Parathyroid adenoma (tissue), 2 donors: Measurements from ENCODE around the gene STK11.
A peak's percentile ranks its signal among the peaks of the same experiment; 100 is the strongest.

Experiments
- H2AFZ ChIP-seq: fragments of 300-600 bp; sonication (generic); one replicate; pipeline ENCODE4 v1.7.0; 2017; ENCODE audit warnings: antibody characterized with exemption, mild to moderate bottlenecking
- H3K27ac ChIP-seq: fragments of 300-600 bp; sonication (generic); one replicate; pipeline ENCODE4 v1.7.0; 2017
- H3K27me3 ChIP-seq: fragments of 300-600 bp; sonication (generic); one replicate; pipeline ENCODE4 v1.7.0; 2017; ENCODE audit warnings: low read length; ENCODE audit not compliant: control insufficient read depth, insufficient read depth
- H3K36me3 ChIP-seq: fragments of 300-600 bp; sonication (generic); one replicate; pipeline ENCODE4 v1.7.0; 2017; ENCODE audit warnings: low read length; ENCODE audit not compliant: control insufficient read depth, insufficient read depth
- H3K4me1 ChIP-seq: fragments of 300-600 bp; sonication (generic); one replicate; pipeline ENCODE4 v1.7.0; 2017; ENCODE audit warnings: control low read depth
- H3K4me2 ChIP-seq: fragments of 300-600 bp; sonication (generic); one replicate; pipeline ENCODE4 v1.7.0; 2017; ENCODE audit warnings: low read length
- H3K4me3 ChIP-seq: fragments of 300-600 bp; sonication (generic); one replicate; pipeline ENCODE4 v1.7.0; 2017; ENCODE audit warnings: low read depth, low read length
- H3K79me2 ChIP-seq: fragments of 300-600 bp; sonication (generic); one replicate; pipeline ENCODE4 v1.7.0; 2017; ENCODE audit warnings: control low read depth
- H3K9ac ChIP-seq: fragments of 300-600 bp; sonication (generic); one replicate; pipeline ENCODE4 v1.7.0; 2017; ENCODE audit warnings: mild to moderate bottlenecking
- H3K9me3 ChIP-seq: fragments of 300-600 bp; sonication (generic); one replicate; pipeline ENCODE4 v1.7.0; 2017; ENCODE audit warnings: low read length; ENCODE audit not compliant: control insufficient read depth
- CTCF ChIP-seq: fragments of 300-600 bp; sonication (generic); IDR thresholded peaks from one replicate; pipeline ENCODE4 v1.7.0; 2017; ENCODE audit warnings: antibody characterized with exemption, mild to moderate bottlenecking
- donor health status: primary hyperparathyroidism.

STK11 gene

GRCh38 chr19:1249990-1250436 is 44.4 kb downstream of the STK11 start:
- peak overlapping the region; percentile 50 for H3K4me3 ChIP-seq
- peaks cover 7% of the 10 kb centered on the region for H3K79me2 ChIP-seq
- H3K36me3 ChIP-seq: no peaks in the 10 kb centered on the region
- no peak overlapping the region for H3K9ac ChIP-seq
- H3K4me1 ChIP-seq: peaks cover 17% of the 10 kb centered on the region
- peak overlapping the region; percentile 74 for H3K4me2 ChIP-seq
- no peak overlapping the region for H2AFZ ChIP-seq
- H3K9me3 ChIP-seq: no peaks in the 10 kb centered on the region
- H3K27ac ChIP-seq: peak overlapping the region; percentile 50
- H3K27me3 ChIP-seq: no peaks in the 10 kb centered on the region
- no peak for TF ChIP-seq CTCF

- Histone ChIP-seq H3K9ac (no peak overlapping the region), H3K27me3 (no peaks in the 10 kb centered on the region), H3K79me2 (peaks cover 7% of the 10 kb centered on the region), H3K9me3 (no peaks in the 10 kb centered on the region), H3K4me1 (peaks cover 14% of the 10 kb centered on the region), H3K4me3 (peak overlapping the region; percentile 49), H3K36me3 (no peaks in the 10 kb centered on the region), H2AFZ (no peak overlapping the region), H3K27ac (peak overlapping the region; percentile 64), H3K4me2 (peak overlapping the region; percentile 51)
- TF ChIP-seq CTCF: no peak
Measured at GRCh38 chr19:1250437-1251260, 45.1 kb downstream of the STK11 start.

GRCh38 chr19:1251330-1252220 is 46.0 kb downstream of the STK11 start:
- Histone ChIP-seq H3K27me3 (no peaks in the 10 kb centered on the region), H3K36me3 (no peaks in the 10 kb centered on the region), H3K9ac (no peak overlapping the region), H3K4me1 (peaks cover 7% of the 10 kb centered on the region), H2AFZ (no peak overlapping the region), H3K79me2 (peaks cover 7% of the 10 kb centered on the region), H3K9me3 (no peaks in the 10 kb centered on the region), H3K4me3 (peak overlapping the region; percentile 49), H3K4me2 (peak overlapping the region; percentile 51), H3K27ac (peak overlapping the region; percentile 64)
- no peak for TF ChIP-seq CTCF

DNA sequence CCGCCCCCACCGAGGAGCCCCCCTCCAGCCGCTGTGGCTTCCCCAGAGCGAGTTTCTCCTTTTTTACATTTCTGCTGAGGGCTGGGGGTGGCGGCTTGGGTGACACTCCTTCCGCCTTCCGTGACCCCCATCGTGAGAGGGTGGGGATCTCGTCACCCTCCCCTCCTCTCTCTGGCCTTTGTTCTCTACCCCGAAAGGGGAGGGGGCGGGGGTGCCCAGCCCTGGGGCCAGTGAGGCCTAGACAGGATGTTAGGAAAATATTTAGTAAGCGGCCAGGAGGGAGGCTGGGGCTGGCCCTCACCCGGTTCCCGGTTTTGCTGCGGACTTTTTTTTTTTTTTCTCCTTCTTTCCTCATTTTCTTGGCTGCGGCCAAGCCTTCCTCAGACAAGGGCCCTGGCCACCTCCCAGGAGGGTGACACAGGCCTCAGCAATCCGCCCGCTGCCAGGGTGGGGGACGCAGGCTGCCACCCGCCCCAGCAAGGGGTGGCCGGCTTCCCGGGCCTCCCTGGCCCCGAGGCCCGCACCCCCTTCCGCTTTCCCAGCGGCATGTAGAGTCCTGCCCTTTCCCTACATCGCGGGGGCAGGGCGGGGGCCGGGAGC is 46.7 kb downstream of the STK11 start:
- no peaks in the 10 kb centered on the region for H3K36me3 ChIP-seq
- H3K27me3 ChIP-seq: no peaks in the 10 kb centered on the region
- H3K9me3 ChIP-seq: no peaks in the 10 kb centered on the region
- peaks cover 7% of the 10 kb centered on the region for H3K4me1 ChIP-seq
- H3K79me2 ChIP-seq: peaks cover 7% of the 10 kb centered on the region
- H2AFZ ChIP-seq: no peak overlapping the region
- peak overlapping the region; percentile 64 for H3K27ac ChIP-seq
- no peak for TF ChIP-seq CTCF
- no peak overlapping the region for H3K4me3 ChIP-seq
- H3K9ac ChIP-seq: no peak overlapping the region
- H3K4me2 ChIP-seq: peak overlapping the region; percentile 19
